PC-9 (cell line): ENCODE data around the gene MUC5AC.

Experiments
- CTCF ChIP-seq: fragments of 200-600 bp; sonication (generic); conservative IDR thresholded peaks from 2 replicates; pipeline ENCODE4 v1.6.1; 2017; ENCODE audit warnings: mixed run types, antibody characterized with exemption, mild to moderate bottlenecking, moderate library complexity
- EZH2 ChIP-seq: fragments of 200-600 bp; sonication (generic); IDR thresholded peaks from 2 replicates; pipeline ENCODE4 v1.8.0; 2017; ENCODE audit warnings: antibody characterized with exemption, low read depth

- TF ChIP-seq EZH2, result no peak
- TF ChIP-seq CTCF, result no peak
Measured at GRCh38 chr11:1177020-1177770, 19.4 kb downstream of the MUC5AC start.
